Gastrocnemius medialis (tissue), 4 donors: Measurements from ENCODE around the gene GPRC5D. TPM values are rescaled to one million over a fixed set of nuclear protein-coding genes. Genes with fewer than 3 reads are reported as not detected.

Source experiments
- ATAC-seq, 2 donors: fragments of 150-250 bp; one replicate each; pipeline ENCODE4 v1.9.1; 2016
- DNase-seq, 2 donors: peaks; one replicate each; pipeline ENCODE4 v3.0.0-alpha.2; 2019
- H3K27ac ChIP-seq, 4 donors: fragments of 200-600 bp; sonication (generic); 1 replicate in 1 of 4; 2 replicates in 3 of 4; pipeline ENCODE4 v1.5.1; 2016 to 2018; ENCODE audit warnings: mild to moderate bottlenecking in 2 of 4, moderate library complexity in 1 of 4
- H3K27me3 ChIP-seq, 3 donors: fragments of 200-600 bp; sonication (generic) in 2 of 3; 1 replicate in 1 of 3; 2 replicates in 2 of 3; pipeline versions ENCODE4 v1.5.1 to v1.6.0; 2016 to 2019; ENCODE audit warnings: mild to moderate bottlenecking in 1 of 3, moderate library complexity in 1 of 3
- H3K36me3 ChIP-seq, 2 donors: fragments of 200-600 bp; sonication (generic) in 1 of 2; one replicate each; pipeline ENCODE4 v1.5.1; 2017 to 2018
- H3K4me1 ChIP-seq, 2 donors: fragments of 200-600 bp; sonication (generic) in 1 of 2; one replicate each; pipeline ENCODE4 v1.5.1; 2016 to 2017; ENCODE audit warnings: mild to moderate bottlenecking in 2 of 2
- H3K4me3 ChIP-seq, 4 donors: fragments of 200-600 bp; sonication (generic) in 3 of 4; 1 replicate in 1 of 4; 2 replicates in 3 of 4; pipeline ENCODE4 v1.5.1; 2016 to 2019; ENCODE audit warnings: mild to moderate bottlenecking in 2 of 4
- H3K9me3 ChIP-seq, 3 donors: fragments of 200-600 bp; sonication (generic) in 2 of 3; 1 replicate in 1 of 3; 2 replicates in 2 of 3; pipeline ENCODE4 v1.5.1; 2016 to 2019
- POLR2A ChIP-seq, 2 donors: fragments of 450-650 bp; IDR thresholded peaks; one replicate each; pipeline ENCODE4 v1.6.1; 2017; ENCODE audit warnings: antibody characterized with exemption in 2 of 2, mild to moderate bottlenecking in 2 of 2, moderate library complexity in 2 of 2
- in situ Hi-C, 4 donors: fragments of 200-750 bp; cut with MboI; loops; one replicate each; pipeline versions ENCODE4 v1.15.0 to v1.8.0; 2017; ENCODE audit warnings: low sequenced_read_pairs in 4 of 4
- intact Hi-C: fragments of 100-400 bp; cut with DNase I; formaldehyde crosslinking; loops from one replicate; pipeline ENCODE4 v1.15.1; 2023; ENCODE audit warnings: low total_unique reads
- total RNA-seq, 4 donors: library from RNA; depleted of rRNA; stranded (reverse); fragments of >200 nt; gene quantifications; one replicate each; pipeline versions ENCODE4 v1.1.0 to v1.2.3, GENCODE V29; 2016
- TF ChIP-seq, protein P1 (sequence below), 5 experiments: fragments of 450-650 bp in 3 of 5; fragments of 200-600 bp in 2 of 5; sonication (generic) in 2 of 5; IDR thresholded peaks in 4 of 5; conservative IDR thresholded peaks in 1 of 5; 1 replicate in 4 of 5; 2 replicates in 1 of 5; pipeline ENCODE4 v1.5.1; 2016 to 2019; ENCODE audit warnings: antibody characterized with exemption in 5 of 5, mild to moderate bottlenecking in 3 of 5, moderate library complexity in 3 of 5

Gene GPRC5D
- total RNA-seq, 4 donors from 2014 or later = not detected

GRCh38 chr12:12909995-12910420 lies 42.0 kb downstream of the GPRC5D start:
- H3K27ac ChIP-seq = no peak overlapping the region
- H3K4me1 ChIP-seq = no peaks in the 10 kb centered on the region
- TF ChIP-seq, protein P1, sequence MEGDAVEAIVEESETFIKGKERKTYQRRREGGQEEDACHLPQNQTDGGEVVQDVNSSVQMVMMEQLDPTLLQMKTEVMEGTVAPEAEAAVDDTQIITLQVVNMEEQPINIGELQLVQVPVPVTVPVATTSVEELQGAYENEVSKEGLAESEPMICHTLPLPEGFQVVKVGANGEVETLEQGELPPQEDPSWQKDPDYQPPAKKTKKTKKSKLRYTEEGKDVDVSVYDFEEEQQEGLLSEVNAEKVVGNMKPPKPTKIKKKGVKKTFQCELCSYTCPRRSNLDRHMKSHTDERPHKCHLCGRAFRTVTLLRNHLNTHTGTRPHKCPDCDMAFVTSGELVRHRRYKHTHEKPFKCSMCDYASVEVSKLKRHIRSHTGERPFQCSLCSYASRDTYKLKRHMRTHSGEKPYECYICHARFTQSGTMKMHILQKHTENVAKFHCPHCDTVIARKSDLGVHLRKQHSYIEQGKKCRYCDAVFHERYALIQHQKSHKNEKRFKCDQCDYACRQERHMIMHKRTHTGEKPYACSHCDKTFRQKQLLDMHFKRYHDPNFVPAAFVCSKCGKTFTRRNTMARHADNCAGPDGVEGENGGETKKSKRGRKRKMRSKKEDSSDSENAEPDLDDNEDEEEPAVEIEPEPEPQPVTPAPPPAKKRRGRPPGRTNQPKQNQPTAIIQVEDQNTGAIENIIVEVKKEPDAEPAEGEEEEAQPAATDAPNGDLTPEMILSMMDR (IDR thresholded peaks at IDR 0.05 in 4 of 5, conservative IDR thresholded peaks at IDR 0.05 in 1 of 5) = no peak
- no peak for TF ChIP-seq POLR2A (IDR thresholded peaks at IDR 0.05)
- DNase-seq = no peak
- peak in 1 of 2 donors; percentile 44 for ATAC-seq
- H3K36me3 ChIP-seq = no peaks in the 10 kb centered on the region
- intact Hi-C loops (no loop called here), in situ Hi-C loops (loop anchor here (5.0 to 25.0 kb wide), 5 partner anchors 85 to 1252 kb away; no protein-coding TSS in a partner anchor)
- H3K27me3 ChIP-seq = no peaks in the 10 kb centered on the region
- H3K4me3 ChIP-seq = no peak overlapping the region
- no peaks in the 10 kb centered on the region for H3K9me3 ChIP-seq

DNA sequence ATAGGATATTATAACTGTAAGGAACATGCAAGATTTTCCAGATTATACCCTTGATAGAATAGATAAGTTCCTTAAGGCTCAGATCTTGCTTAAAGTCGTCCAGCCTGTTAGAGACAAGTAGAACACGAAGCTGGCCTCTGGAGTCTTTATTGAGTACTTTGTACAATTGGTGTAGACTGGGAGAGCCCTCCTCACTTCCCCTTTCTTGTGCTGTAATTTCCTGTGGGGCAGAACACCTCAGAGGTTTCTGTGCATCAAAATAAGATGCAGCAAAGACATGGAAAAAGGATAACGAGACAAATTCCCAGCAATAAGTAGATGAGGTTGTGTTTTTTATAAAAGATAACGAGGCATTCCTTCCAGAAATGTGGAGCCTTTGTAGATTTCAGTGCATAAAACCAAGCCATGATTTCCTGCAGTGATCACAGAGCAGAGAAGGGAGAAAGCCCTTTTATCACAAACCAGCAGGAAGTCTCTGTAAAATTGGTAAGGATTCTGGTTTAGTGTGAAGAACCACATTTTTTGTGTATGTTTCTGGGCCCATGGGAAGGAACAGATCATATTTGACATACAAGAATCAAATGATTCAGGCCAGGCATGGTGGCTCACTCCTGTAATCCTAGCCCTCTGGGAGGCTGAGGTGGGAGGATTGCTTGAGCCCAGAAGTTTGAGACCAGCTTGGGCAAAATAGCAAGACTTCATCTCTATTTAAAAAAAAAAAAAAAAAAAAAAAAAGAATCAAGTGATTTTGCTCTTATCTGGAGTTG lies 42.6 kb downstream of the GPRC5D start:
- H3K4me1 ChIP-seq = no peaks in the 10 kb centered on the region
- H3K27ac ChIP-seq = no peak overlapping the region
- no peaks in the 10 kb centered on the region for H3K27me3 ChIP-seq
- no peaks in the 10 kb centered on the region for H3K36me3 ChIP-seq
- no peaks in the 10 kb centered on the region for H3K9me3 ChIP-seq
- DNase-seq (no peak), ATAC-seq (no peak)
- H3K4me3 ChIP-seq = no peak overlapping the region
- intact Hi-C loops (no loop called here), in situ Hi-C loops (loop anchor here in 3 of 4 donors (5.0 to 25.0 kb wide), 3 partner anchors 178 to 1253 kb away; no protein-coding TSS in a partner anchor)
- TF ChIP-seq POLR2A (IDR thresholded peaks at IDR 0.05) = no peak
- TF ChIP-seq, protein P1 (IDR thresholded peaks at IDR 0.05 in 4 of 5, conservative IDR thresholded peaks at IDR 0.05 in 1 of 5) = no peak

DNA sequence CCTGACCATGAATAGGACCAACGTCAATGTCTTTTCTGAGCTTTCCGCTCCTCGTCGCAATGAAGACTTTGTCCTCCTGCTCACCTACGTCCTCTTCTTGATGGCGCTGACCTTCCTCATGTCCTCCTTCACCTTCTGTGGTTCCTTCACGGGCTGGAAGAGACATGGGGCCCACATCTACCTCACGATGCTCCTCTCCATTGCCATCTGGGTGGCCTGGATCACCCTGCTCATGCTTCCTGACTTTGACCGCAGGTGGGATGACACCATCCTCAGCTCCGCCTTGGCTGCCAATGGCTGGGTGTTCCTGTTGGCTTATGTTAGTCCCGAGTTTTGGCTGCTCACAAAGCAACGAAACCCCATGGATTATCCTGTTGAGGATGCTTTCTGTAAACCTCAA lies 43.3 kb downstream of the GPRC5D start:
- Histone ChIP-seq H3K36me3 (no peaks in the 10 kb centered on the region), H3K4me1 (no peaks in the 10 kb centered on the region), H3K9me3 (no peaks in the 10 kb centered on the region), H3K27me3 (no peaks in the 10 kb centered on the region), H3K27ac (no peak overlapping the region), H3K4me3 (no peak overlapping the region)
- intact Hi-C loops = no loop called here
- DNase-seq (no peak), ATAC-seq (no peak)
- in situ Hi-C loops = loop anchor here in 3 of 4 donors (5.0 to 25.0 kb wide), 3 partner anchors 179 to 1254 kb away; no protein-coding TSS in a partner anchor
- TF ChIP-seq, protein P1 (IDR thresholded peaks at IDR 0.05 in 4 of 5, conservative IDR thresholded peaks at IDR 0.05 in 1 of 5) = no peak
- TF ChIP-seq POLR2A (IDR thresholded peaks at IDR 0.05) = no peak

DNA sequence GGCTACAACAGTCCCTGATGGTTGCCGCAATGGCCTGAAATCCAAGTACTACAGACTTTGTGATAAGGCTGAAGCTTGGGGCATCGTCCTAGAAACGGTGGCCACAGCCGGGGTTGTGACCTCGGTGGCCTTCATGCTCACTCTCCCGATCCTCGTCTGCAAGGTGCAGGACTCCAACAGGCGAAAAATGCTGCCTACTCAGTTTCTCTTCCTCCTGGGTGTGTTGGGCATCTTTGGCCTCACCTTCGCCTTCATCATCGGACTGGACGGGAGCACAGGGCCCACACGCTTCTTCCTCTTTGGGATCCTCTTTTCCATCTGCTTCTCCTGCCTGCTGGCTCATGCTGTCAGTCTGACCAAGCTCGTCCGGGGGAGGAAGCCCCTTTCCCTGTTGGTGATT lies 43.7 kb downstream of the GPRC5D start:
- Histone ChIP-seq H3K9me3 (no peaks in the 10 kb centered on the region), H3K4me1 (no peaks in the 10 kb centered on the region), H3K27ac (no peak overlapping the region), H3K4me3 (no peak overlapping the region), H3K27me3 (no peaks in the 10 kb centered on the region), H3K36me3 (no peaks in the 10 kb centered on the region)
- no peak for TF ChIP-seq POLR2A (IDR thresholded peaks at IDR 0.05)
- TF ChIP-seq, protein P1 (IDR thresholded peaks at IDR 0.05 in 4 of 5, conservative IDR thresholded peaks at IDR 0.05 in 1 of 5) = no peak
- no peak for ATAC-seq
- in situ Hi-C loops = loop anchor here in 3 of 4 donors (5.0 to 25.0 kb wide), 3 partner anchors 179 to 1254 kb away; no protein-coding TSS in a partner anchor
- DNase-seq = no peak
- intact Hi-C loops = no loop called here
